Skeletal muscle tissue (tissue), 4 donors: ENCODE measurements around the gene KLK10. TPM values are rescaled to one million over a fixed set of nuclear protein-coding genes. Genes with fewer than 3 reads are reported as not detected.

ENCODE experiments used
- H3K27ac ChIP-seq: one replicate; pipeline ENCODE4 v1.7.0; 2013; ENCODE audit warnings: mild to moderate bottlenecking, low read depth, low read length, inconsistent platforms
- H3K27me3 ChIP-seq, 3 donors: one replicate each; pipeline ENCODE4 v1.7.0; 2013; ENCODE audit warnings: low read length in 3 of 3; ENCODE audit not compliant: control insufficient read depth in 3 of 3, insufficient read depth in 3 of 3
- H3K36me3 ChIP-seq, 3 donors: one replicate each; pipeline ENCODE4 v1.7.0; 2013; ENCODE audit warnings: low read length in 3 of 3; ENCODE audit not compliant: control insufficient read depth in 3 of 3, insufficient read depth in 3 of 3
- H3K4me1 ChIP-seq, 3 donors: one replicate each; pipeline ENCODE4 v1.7.0; 2013; ENCODE audit warnings: low read length in 3 of 3, mild to moderate bottlenecking in 3 of 3; ENCODE audit not compliant: control insufficient read depth in 3 of 3, insufficient read depth in 3 of 3
- H3K4me3 ChIP-seq, 3 donors: one replicate each; pipeline ENCODE4 v1.7.0; 2013; ENCODE audit warnings: low read length in 3 of 3
- H3K9ac ChIP-seq, 3 donors: one replicate each; pipeline ENCODE4 v1.7.0; 2013; ENCODE audit warnings: low read length in 3 of 3, mild to moderate bottlenecking in 3 of 3, moderate library complexity in 2 of 3, low read depth in 1 of 3
- H3K9me3 ChIP-seq, 3 donors: one replicate each; pipeline ENCODE4 v1.7.0; 2013; ENCODE audit warnings: low read length in 3 of 3; ENCODE audit not compliant: control insufficient read depth in 3 of 3
- total RNA-seq: library from RNA; depleted of rRNA; stranded (reverse); fragments of >200 nt; gene quantifications from one replicate; pipeline ENCODE4 v1.2.3, GENCODE V29; 2014
- donor health status: Osteomylitis.

Gene KLK10, protein sequence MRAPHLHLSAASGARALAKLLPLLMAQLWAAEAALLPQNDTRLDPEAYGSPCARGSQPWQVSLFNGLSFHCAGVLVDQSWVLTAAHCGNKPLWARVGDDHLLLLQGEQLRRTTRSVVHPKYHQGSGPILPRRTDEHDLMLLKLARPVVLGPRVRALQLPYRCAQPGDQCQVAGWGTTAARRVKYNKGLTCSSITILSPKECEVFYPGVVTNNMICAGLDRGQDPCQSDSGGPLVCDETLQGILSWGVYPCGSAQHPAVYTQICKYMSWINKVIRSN
- total RNA-seq = under 0.01 TPM

DNA sequence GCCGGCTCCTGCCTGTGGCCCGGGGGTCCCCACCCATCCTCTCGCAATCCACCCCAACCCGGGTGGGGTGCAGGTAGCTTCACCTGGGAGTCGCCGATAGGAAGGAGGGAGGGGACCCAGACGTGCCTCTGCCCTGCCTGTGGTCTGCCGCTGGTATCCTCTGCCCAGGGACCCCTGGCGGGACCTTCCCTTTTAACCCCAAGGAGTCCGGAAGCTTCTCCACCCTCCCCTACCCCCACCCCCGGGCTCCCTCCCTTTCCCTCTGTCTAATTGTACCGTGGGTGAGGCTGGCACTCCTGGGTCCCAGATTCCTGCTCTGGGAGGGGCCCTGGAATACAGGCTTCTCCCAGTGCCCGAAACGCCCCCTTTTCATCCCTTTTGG lies at the start of gene KLK10:
Gene KLK10 (minus strand): TSS at position 166 of the 382 bp plus-strand sequence. CDS start 579 bp downstream, outside the sequence.
- Histone ChIP-seq H3K36me3 (no peaks in the 10 kb centered on the region), H3K4me3 (no peak within 1 kb of the TSS), H3K9me3 (peaks cover 0 to 3% (median 0%) of the 10 kb centered on the region in 3 donors), H3K4me1 (no peaks in the 10 kb centered on the region), H3K9ac (no peak within 1 kb of the TSS), H3K27ac (no peak within 1 kb of the TSS), H3K27me3 (peaks cover 33 to 64% (median 44%) of the 10 kb centered on the region in 3 donors)

DNA sequence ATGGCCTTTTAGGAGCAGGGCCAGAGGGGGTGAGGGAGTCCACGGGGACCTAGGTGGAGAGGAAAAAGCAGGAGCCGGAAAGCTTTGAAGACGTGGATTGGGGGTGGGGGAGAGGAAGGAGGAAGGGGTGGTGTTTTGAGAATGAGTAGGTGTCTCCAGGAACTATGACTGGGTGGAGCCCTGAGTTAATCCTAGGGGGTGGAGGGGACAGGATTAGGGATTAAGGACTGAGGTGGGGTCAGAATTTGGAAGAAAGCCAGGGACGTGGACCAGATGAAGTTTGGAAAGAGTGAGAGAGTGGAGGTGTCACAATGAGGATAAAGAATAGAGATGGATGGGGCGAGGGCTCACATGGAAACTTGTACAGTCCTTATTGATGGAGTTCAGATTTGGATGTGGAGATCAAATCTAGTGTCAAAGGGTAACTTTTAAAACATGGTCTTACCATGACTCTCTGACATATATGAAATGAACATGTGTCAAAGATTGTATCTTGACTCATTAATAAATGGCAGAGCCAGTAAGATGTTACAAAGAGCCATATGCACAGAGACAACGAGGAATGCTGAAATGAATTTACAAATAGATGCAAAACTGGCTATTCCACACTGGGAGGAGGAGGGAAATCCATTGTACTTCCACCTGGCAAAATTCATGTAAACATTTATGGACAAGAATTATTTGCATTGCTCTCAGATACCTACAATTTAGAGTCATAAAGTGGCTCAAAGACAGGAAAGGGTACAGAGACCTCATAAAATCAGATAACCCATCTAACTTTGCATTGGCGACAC lies 47.1 kb upstream of the KLK10 start:
- Histone ChIP-seq H3K4me3 (no peak overlapping the region), H3K9me3 (peaks cover 0 to 2% (median 0%) of the 10 kb centered on the region in 3 donors), H3K36me3 (no peaks in the 10 kb centered on the region), H3K27ac (no peak overlapping the region), H3K9ac (no peak overlapping the region), H3K27me3 (peaks cover 14 to 25% (median 16%) of the 10 kb centered on the region in 3 donors), H3K4me1 (peaks cover 0 to 3% (median 2%) of the 10 kb centered on the region in 3 donors)

DNA sequence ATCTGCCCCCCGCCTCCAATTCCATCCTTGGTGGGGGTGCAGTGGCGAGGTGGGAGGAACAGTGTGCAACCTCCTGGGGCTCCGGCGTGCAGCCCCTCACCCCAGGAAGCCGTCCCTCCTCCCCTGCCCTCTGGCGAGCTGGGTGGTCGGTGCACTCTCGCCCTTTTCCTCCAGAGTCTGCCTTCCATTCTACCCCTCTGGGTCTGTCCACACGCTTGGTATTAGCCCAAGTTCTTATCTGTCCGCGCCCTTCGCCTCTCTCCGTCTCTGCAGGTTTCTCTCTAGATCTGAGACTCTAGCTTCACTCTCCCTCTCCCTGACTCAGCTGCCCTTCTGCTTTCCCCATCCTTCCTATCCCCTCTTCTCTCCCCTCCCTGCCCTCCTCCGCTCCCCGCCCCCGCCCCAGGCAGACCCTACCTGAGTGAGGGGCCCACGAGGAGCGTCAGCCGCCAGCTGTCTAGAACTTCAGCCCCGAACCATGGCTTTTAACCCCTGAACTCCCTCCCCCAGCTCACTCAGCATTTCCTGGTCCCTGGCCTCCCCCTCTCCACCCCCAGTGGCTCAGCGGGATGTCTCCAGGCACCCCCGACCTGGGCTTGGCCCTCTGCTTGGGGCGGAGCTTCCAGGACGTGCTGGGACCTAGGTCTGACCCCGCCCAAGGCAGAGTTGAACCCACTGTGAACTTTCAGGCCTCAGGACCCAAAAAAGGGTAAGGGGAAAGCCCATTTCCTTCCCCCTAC lies 45.9 kb upstream of the KLK10 start:
- Histone ChIP-seq H3K9me3 (peaks cover 0 to 2% (median 0%) of the 10 kb centered on the region in 3 donors), H3K4me1 (peaks cover 0 to 3% (median 2%) of the 10 kb centered on the region in 3 donors), H3K9ac (no peak overlapping the region), H3K36me3 (no peaks in the 10 kb centered on the region), H3K4me3 (no peak overlapping the region), H3K27me3 (peaks cover 14 to 28% (median 16%) of the 10 kb centered on the region in 3 donors), H3K27ac (no peak overlapping the region)

DNA sequence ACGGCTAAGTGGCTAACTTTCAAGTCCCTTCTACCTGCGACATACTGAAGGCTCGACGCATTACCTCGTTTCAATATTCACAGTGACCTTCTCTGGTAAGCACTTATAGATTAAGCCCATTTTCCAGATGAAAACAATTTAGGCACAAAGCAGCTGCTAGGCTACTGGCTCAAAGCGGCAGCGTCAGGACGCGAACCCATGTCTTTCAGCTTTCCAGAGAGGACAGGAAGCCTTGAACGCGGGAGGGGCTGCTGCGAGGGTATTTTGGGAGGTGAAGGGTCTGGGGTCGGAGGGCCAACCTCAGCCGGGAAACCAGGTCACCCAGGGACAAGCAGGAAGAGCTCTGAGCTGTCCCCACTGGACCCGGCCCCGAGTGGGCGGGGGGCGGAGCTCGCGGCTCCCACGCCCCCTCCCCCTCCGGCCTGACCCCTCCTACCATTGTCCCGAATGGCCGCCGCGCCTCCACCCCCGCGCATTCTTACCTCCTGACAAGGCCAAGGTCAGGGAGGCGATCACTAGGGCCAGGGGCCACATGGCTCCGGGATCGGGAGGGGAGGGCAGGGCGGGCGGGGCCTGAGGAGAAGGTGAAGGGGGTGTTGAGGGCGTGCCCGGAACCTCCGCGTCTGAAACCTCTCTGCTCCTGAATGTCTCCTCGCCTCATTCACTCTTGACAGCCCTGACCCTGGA lies 45.2 kb upstream of the KLK10 start, which contains the start of gene KLK13:
Gene KLK13 (minus strand): TSS at position 559 of the 687 bp plus-strand sequence. CDS start 25 bp downstream, at position 534.
- peaks cover 14 to 29% (median 16%) of the 10 kb centered on the region in 3 donors for H3K27me3 ChIP-seq
- peaks cover 0 to 2% (median 0%) of the 10 kb centered on the region in 3 donors for H3K9me3 ChIP-seq
- no peak within 1 kb of the TSS for H3K27ac ChIP-seq
- no peaks in the 10 kb centered on the region for H3K36me3 ChIP-seq
- H3K4me1 ChIP-seq = peaks cover 0 to 3% (median 2%) of the 10 kb centered on the region in 3 donors
- no peak within 1 kb of the TSS for H3K4me3 ChIP-seq
- H3K9ac ChIP-seq = no peak within 1 kb of the TSS

DNA sequence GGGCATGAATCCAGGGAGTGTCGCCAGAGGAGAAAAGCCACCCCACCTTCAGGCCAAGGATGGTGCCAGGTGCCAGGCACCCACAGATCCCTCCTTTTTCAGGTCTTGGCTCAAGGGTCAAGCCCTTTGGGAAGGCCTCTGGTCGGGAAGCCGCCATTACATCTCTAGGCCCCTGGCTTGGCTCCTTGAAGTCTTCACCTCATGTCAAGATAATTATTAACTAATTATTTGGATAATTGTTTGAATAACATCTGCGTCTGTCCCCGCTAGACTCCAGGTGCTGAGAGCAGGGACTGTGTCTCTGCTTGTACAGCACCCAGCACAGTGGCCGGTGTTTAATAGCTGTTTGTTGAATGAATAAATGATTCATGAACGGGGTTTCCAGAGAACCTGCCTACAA lies 44.2 kb upstream of the KLK10 start:
- no peak overlapping the region for H3K4me3 ChIP-seq
- H3K27me3 ChIP-seq = peaks cover 14 to 31% (median 16%) of the 10 kb centered on the region in 3 donors
- peaks cover 0 to 2% (median 0%) of the 10 kb centered on the region in 3 donors for H3K9me3 ChIP-seq
- H3K27ac ChIP-seq = no peak overlapping the region
- H3K36me3 ChIP-seq = no peaks in the 10 kb centered on the region
- peaks cover 0 to 3% (median 2%) of the 10 kb centered on the region in 3 donors for H3K4me1 ChIP-seq
- no peak overlapping the region for H3K9ac ChIP-seq

DNA sequence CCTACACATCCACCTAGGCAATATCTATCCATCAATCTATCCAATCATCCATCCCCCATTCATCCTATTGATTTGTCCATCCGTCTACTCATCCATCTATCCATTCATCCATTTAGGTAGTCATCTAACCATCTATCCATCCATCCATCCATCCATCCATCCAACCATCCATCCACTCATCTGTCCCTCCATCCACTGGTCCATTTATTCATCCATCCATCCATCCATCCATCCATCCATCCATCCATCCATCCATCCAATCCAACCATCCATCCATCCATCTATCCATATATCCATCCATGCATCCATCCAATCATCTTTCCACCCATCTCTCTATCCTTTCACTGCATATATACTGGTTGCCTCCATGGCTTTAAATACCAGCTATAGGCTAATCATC lies 41.5 kb upstream of the KLK10 start:
- H3K36me3 ChIP-seq = no peaks in the 10 kb centered on the region
- H3K4me3 ChIP-seq = no peak overlapping the region
- H3K9ac ChIP-seq = no peak overlapping the region
- H3K27me3 ChIP-seq = peaks cover 12 to 30% (median 14%) of the 10 kb centered on the region in 3 donors
- no peak overlapping the region for H3K27ac ChIP-seq
- H3K4me1 ChIP-seq = peaks cover 0 to 3% (median 0%) of the 10 kb centered on the region in 3 donors
- H3K9me3 ChIP-seq = peaks cover 0 to 2% (median 0%) of the 10 kb centered on the region in 3 donors

DNA sequence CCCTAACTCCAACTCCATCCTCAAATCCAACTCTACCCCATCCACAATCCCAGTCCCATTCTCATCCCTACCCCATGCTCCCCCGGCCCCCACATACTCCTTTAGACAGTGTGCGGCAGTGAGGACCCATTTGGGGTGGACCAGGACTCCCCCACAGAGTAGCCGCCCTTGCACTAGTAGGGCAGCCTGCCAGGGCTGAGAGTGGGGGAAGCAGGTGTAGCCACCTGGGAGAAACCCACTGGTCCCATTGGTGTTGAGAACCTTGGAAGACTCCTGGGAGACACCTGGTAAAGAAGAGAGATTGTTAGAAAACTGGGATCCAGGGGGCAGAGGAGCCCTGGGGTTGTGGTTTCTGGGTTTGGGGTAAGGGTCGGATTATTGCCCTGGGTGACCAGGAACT lies 40.8 kb upstream of the KLK10 start:
- peaks cover 12 to 25% (median 14%) of the 10 kb centered on the region in 3 donors for H3K27me3 ChIP-seq

DNA sequence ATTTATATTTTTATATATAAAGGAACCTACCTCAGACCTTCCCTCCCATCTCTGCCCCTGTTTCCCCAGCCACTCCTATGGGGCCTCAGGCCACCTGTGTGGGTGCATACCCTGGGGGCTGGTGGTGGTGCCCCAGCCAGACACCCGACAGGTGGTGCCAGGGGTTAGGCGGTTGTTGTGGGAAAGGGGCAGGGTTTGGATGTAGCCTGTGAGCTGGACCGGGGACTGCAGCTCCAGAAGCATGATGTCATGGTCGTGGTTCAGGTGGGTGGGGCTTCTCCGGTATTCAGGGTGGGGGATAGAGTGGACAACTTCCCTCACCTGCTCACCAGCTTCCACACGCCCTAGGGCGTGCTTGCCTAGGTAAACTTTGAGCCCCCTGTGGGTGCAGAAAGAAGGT lies 40.2 kb upstream of the KLK10 start:
- peaks cover 10 to 20% (median 11%) of the 10 kb centered on the region in 3 donors for H3K27me3 ChIP-seq
- H3K4me3 ChIP-seq = no peak overlapping the region
- no peak overlapping the region for H3K27ac ChIP-seq
- H3K9ac ChIP-seq = no peak overlapping the region
- peaks cover 0 to 2% (median 0%) of the 10 kb centered on the region in 3 donors for H3K9me3 ChIP-seq
- no peaks in the 10 kb centered on the region for H3K4me1 ChIP-seq
- no peaks in the 10 kb centered on the region for H3K36me3 ChIP-seq

More for the DNA sequence above, 40.8 kb upstream of the KLK10 start:
- Histone ChIP-seq H3K4me1 (peaks cover 0 to 3% (median 0%) of the 10 kb centered on the region in 3 donors), H3K36me3 (no peaks in the 10 kb centered on the region), H3K9ac (no peak overlapping the region), H3K4me3 (no peak overlapping the region), H3K9me3 (peaks cover 0 to 2% (median 0%) of the 10 kb centered on the region in 3 donors), H3K27ac (no peak overlapping the region)

DNA sequence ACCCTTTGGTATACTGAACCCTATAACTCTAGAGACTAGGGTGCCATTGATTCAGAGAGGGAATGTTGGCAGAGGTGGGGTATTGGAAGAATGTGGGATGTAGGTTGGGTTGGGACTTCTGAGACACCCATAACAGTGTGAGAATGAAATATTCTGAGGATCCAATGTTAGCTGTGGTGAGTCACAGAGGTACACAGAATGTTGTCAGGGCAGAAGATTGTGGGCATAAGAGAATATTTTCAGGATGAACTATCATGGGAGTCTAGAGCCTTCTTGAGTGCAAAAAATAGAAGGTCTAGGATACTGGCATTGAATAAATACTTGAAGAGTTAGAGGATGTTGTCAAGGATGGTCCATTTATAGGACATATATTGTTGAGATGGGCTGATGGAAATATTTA lies 36.4 kb upstream of the KLK10 start:
- Histone ChIP-seq H3K36me3 (no peaks in the 10 kb centered on the region), H3K4me3 (no peak overlapping the region), H3K4me1 (no peaks in the 10 kb centered on the region), H3K27me3 (peaks cover 0 to 11% (median 4%) of the 10 kb centered on the region in 3 donors), H3K27ac (no peak overlapping the region), H3K9ac (no peak overlapping the region), H3K9me3 (peaks cover 0 to 3% (median 0%) of the 10 kb centered on the region in 3 donors)
